ENCODE data around the gene CFAP20DC. TPM values are rescaled to one million over a fixed set of nuclear protein-coding genes. Genes with fewer than 3 reads are reported as not detected.

Gene CFAP20DC
- total RNA-seq, 1 experiment from 2014 or later, result 0.11 TPM

DNA sequence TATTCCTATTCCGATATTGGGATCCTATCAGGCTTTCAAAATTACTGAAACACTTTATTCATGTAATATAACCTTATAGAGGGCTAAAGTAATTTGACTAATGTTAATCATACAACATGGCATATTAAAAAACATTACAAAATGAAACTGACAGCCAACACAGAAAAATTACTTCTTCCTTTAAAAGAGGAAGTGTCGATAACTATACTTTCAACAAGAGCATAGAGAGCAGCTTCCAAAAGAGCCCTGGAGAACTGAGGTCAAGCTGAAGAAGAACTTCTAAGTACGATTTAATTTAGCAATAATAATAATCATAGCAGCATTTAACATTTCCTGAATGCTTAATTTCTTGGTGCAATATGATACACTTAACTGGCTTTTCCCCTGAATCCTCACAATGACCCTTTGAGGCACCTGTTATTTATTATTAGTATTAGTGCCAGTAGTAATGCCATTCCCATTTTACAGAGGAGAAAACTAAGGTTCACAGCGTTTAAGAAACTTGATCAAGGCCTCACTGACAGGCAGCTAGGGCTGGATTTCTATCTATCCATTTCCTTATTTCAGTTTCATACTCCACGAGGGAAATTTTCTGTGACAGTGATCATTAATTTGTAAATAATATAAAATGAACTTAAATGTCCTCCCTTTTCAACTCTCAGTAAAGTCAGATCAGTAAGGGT is 181.6 kb downstream of the CFAP20DC start:
- Histone ChIP-seq H3K4me2 (ENCODE audit: low read depth, low read length, poor library complexity, severe bottlenecking) (no peak overlapping the region), H3K9me2 (replicated peaks; ENCODE audit: insufficient read depth, low read length) (no peaks in the 10 kb centered on the region), H3K9me3 (ENCODE audit: low read length) (no peaks in the 10 kb centered on the region), H3K79me2 (ENCODE audit: low read length) (no peaks in the 10 kb centered on the region), H3K4me1 (ENCODE audit: low read length) (no peaks in the 10 kb centered on the region), H3K36me3 (ENCODE audit: insufficient read depth, low read length) (no peaks in the 10 kb centered on the region), H3K27ac (ENCODE audit: low read length) (no peak overlapping the region), H4K20me1 (ENCODE audit: insufficient read depth, low read depth, low read length) (no peaks in the 10 kb centered on the region), H3K9ac (ENCODE audit: low read length) (no peak overlapping the region), H3K27me3 (ENCODE audit: low read length) (no peaks in the 10 kb centered on the region), H3K4me3 (ENCODE audit: low read length) (no peak overlapping the region), H2AFZ (ENCODE audit: low read length) (no peak overlapping the region)
- peak; percentile 42 for DNase-seq

DNA sequence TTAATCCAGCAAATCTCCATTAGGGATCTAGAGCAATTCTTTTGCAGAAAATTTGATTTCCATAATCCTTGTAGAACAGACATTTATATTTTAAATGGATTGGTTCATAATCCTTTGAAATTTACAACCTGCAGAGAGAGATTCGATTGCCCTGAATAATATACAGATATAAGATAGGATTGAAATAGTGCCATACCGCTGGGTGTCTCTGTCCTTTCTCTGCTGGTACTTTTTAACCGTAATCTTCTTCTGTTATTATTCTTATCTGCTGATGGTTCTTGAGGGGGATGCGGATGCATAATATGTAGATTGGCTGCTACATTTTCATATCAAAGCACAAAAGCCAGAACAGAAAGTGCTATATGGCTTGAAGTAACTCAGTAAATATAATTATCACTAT is 182.2 kb downstream of the CFAP20DC start:
- Histone ChIP-seq H3K4me2 (ENCODE audit: low read depth, low read length, poor library complexity, severe bottlenecking) (no peak overlapping the region), H3K36me3 (ENCODE audit: insufficient read depth, low read length) (no peaks in the 10 kb centered on the region), H3K27ac (ENCODE audit: low read length) (no peak overlapping the region), H3K4me3 (ENCODE audit: low read length) (no peak overlapping the region), H4K20me1 (ENCODE audit: insufficient read depth, low read depth, low read length) (no peaks in the 10 kb centered on the region), H3K79me2 (ENCODE audit: low read length) (no peaks in the 10 kb centered on the region), H2AFZ (ENCODE audit: low read length) (no peak overlapping the region), H3K9me3 (ENCODE audit: low read length) (no peaks in the 10 kb centered on the region), H3K27me3 (ENCODE audit: low read length) (no peaks in the 10 kb centered on the region), H3K4me1 (ENCODE audit: low read length) (no peaks in the 10 kb centered on the region), H3K9me2 (replicated peaks; ENCODE audit: insufficient read depth, low read length) (no peaks in the 10 kb centered on the region), H3K9ac (ENCODE audit: low read length) (no peak overlapping the region)
- no peak for DNase-seq

DNA sequence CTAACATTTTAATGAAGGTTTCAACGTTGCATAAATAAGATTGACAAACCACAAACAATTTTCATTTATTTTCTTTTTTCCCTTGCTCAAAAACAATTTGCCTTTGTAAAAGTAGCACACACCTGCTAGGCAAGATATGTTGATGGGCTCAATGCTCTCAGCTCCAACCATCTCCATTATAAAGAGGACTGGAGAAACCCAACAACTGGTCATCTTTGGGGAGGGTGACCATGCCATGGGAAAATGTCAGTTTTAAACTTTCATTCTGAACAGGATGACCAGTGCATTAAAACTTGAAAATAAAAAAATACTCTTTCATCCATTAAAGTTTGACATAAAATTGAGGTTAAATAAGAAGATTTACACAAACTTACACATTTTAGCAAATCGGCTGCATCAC is 183.7 kb downstream of the CFAP20DC start:
- H4K20me1 ChIP-seq (ENCODE audit: insufficient read depth, low read depth, low read length), result no peaks in the 10 kb centered on the region
- no peaks in the 10 kb centered on the region for H3K79me2 ChIP-seq (ENCODE audit: low read length)
- no peak overlapping the region for H3K27ac ChIP-seq (ENCODE audit: low read length)
- H3K4me2 ChIP-seq (ENCODE audit: low read depth, low read length, poor library complexity, severe bottlenecking), result no peak overlapping the region
- no peak overlapping the region for H2AFZ ChIP-seq (ENCODE audit: low read length)
- no peaks in the 10 kb centered on the region for H3K9me3 ChIP-seq (ENCODE audit: low read length)
- no peaks in the 10 kb centered on the region for H3K27me3 ChIP-seq (ENCODE audit: low read length)
- no peak for DNase-seq
- H3K9ac ChIP-seq (ENCODE audit: low read length), result no peak overlapping the region
- H3K9me2 ChIP-seq (replicated peaks; ENCODE audit: insufficient read depth, low read length), result no peaks in the 10 kb centered on the region
- H3K4me3 ChIP-seq (ENCODE audit: low read length), result no peak overlapping the region
- no peaks in the 10 kb centered on the region for H3K4me1 ChIP-seq (ENCODE audit: low read length)
- H3K36me3 ChIP-seq (ENCODE audit: insufficient read depth, low read length), result no peaks in the 10 kb centered on the region

DNA sequence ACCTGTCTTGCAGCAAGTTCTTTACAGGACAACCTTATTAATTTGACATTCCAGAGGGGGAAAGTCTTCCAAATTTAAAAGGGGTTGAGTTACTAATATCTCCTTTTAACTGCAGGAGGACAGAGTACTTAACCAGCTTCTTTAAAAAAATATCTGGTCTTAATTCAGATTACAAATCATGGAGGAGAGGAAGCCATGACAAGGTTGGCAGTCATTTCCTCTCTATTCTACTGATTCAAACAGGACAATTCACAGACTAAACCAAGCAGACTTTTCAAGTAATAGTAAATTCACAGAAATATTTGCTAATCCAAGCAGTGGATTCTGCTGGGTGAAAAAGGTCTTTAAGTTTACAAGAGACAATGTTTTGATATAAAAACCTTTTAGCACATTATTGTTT is 185.3 kb downstream of the CFAP20DC start:
- H3K9ac ChIP-seq (ENCODE audit: low read length), result no peak overlapping the region
- no peaks in the 10 kb centered on the region for H3K9me2 ChIP-seq (replicated peaks; ENCODE audit: insufficient read depth, low read length)
- H3K79me2 ChIP-seq (ENCODE audit: low read length), result no peaks in the 10 kb centered on the region
- H4K20me1 ChIP-seq (ENCODE audit: insufficient read depth, low read depth, low read length), result no peaks in the 10 kb centered on the region
- no peak for DNase-seq
- H3K4me1 ChIP-seq (ENCODE audit: low read length), result no peaks in the 10 kb centered on the region
- H3K27me3 ChIP-seq (ENCODE audit: low read length), result no peaks in the 10 kb centered on the region
- no peak overlapping the region for H2AFZ ChIP-seq (ENCODE audit: low read length)
- no peak overlapping the region for H3K4me3 ChIP-seq (ENCODE audit: low read length)
- H3K4me2 ChIP-seq (ENCODE audit: low read depth, low read length, poor library complexity, severe bottlenecking), result no peak overlapping the region
- no peaks in the 10 kb centered on the region for H3K9me3 ChIP-seq (ENCODE audit: low read length)
- H3K27ac ChIP-seq (ENCODE audit: low read length), result no peak overlapping the region
- H3K36me3 ChIP-seq (ENCODE audit: insufficient read depth, low read length), result no peaks in the 10 kb centered on the region

GRCh38 chr3:58863206-58863605 is 186.6 kb downstream of the CFAP20DC start:
- no peaks in the 10 kb centered on the region for H3K27me3 ChIP-seq (ENCODE audit: low read length)
- H3K9ac ChIP-seq (ENCODE audit: low read length), result no peak overlapping the region
- H3K9me2 ChIP-seq (replicated peaks; ENCODE audit: insufficient read depth, low read length), result no peaks in the 10 kb centered on the region
- H2AFZ ChIP-seq (ENCODE audit: low read length), result no peak overlapping the region
- DNase-seq, result no peak
- H3K36me3 ChIP-seq (ENCODE audit: insufficient read depth, low read length), result no peaks in the 10 kb centered on the region
- H3K4me3 ChIP-seq (ENCODE audit: low read length), result no peak overlapping the region
- no peaks in the 10 kb centered on the region for H4K20me1 ChIP-seq (ENCODE audit: insufficient read depth, low read depth, low read length)
- H3K27ac ChIP-seq (ENCODE audit: low read length), result no peak overlapping the region
- peaks cover 2% of the 10 kb centered on the region; the same call in 1 of the 2 replicates for H3K4me1 ChIP-seq (ENCODE audit: low read length)
- H3K4me2 ChIP-seq (ENCODE audit: low read depth, low read length, poor library complexity, severe bottlenecking), result no peak overlapping the region
- H3K9me3 ChIP-seq (ENCODE audit: low read length), result no peaks in the 10 kb centered on the region
- no peaks in the 10 kb centered on the region for H3K79me2 ChIP-seq (ENCODE audit: low read length)

- Histone ChIP-seq H3K79me2 (ENCODE audit: low read length) (no peaks in the 10 kb centered on the region), H3K9me2 (replicated peaks; ENCODE audit: insufficient read depth, low read length) (no peaks in the 10 kb centered on the region)
Measured at GRCh38 chr3:58861551-58861950, 188.3 kb downstream of the CFAP20DC start.

DNA sequence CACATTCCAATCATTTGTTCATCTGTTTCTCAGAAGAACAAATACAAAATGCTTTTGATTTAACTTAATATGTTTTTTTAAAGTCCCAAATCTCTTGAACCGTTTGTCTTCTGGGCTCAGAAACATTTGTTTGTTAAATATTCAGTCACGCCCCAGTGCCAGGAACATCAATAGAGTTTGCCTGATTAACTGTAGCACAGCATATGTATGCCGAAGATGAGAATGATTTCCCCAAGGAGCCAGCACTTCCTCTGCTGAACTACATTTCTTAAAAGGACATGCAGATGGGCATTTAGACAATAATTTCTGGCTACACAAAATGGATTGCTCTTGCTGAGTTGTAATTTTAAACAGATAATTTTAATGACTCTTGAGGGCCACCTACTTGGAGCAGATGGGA is 191.7 kb downstream of the CFAP20DC start:
- Histone ChIP-seq H3K27me3 (ENCODE audit: low read length) (no peaks in the 10 kb centered on the region), H3K4me2 (ENCODE audit: low read depth, low read length, poor library complexity, severe bottlenecking) (no peak overlapping the region), H3K9ac (ENCODE audit: low read length) (no peak overlapping the region), H2AFZ (ENCODE audit: low read length) (no peak overlapping the region), H4K20me1 (ENCODE audit: insufficient read depth, low read depth, low read length) (no peaks in the 10 kb centered on the region), H3K9me3 (ENCODE audit: low read length) (no peaks in the 10 kb centered on the region), H3K36me3 (ENCODE audit: insufficient read depth, low read length) (no peaks in the 10 kb centered on the region), H3K27ac (ENCODE audit: low read length) (no peak overlapping the region), H3K9me2 (replicated peaks; ENCODE audit: insufficient read depth, low read length) (no peaks in the 10 kb centered on the region), H3K4me3 (ENCODE audit: low read length) (no peak overlapping the region), H3K79me2 (ENCODE audit: low read length) (no peaks in the 10 kb centered on the region), H3K4me1 (ENCODE audit: low read length) (peaks cover 5% of the 10 kb centered on the region; the same call in 1 of the 2 replicates)
- DNase-seq, result no peak

More at GRCh38 chr3:58861551-58861950, 188.3 kb downstream of the CFAP20DC start:
- Histone ChIP-seq H3K4me2 (ENCODE audit: low read depth, low read length, poor library complexity, severe bottlenecking) (no peak overlapping the region), H3K36me3 (ENCODE audit: insufficient read depth, low read length) (no peaks in the 10 kb centered on the region), H3K27ac (ENCODE audit: low read length) (no peak overlapping the region), H3K4me3 (ENCODE audit: low read length) (no peak overlapping the region), H2AFZ (ENCODE audit: low read length) (no peak overlapping the region), H3K4me1 (ENCODE audit: low read length) (peaks cover 5% of the 10 kb centered on the region; the same call in 1 of the 2 replicates), H3K9ac (ENCODE audit: low read length) (no peak overlapping the region), H3K9me3 (ENCODE audit: low read length) (no peaks in the 10 kb centered on the region), H4K20me1 (ENCODE audit: insufficient read depth, low read depth, low read length) (no peaks in the 10 kb centered on the region), H3K27me3 (ENCODE audit: low read length) (no peaks in the 10 kb centered on the region)
- DNase-seq, result no peak

GRCh38 chr3:58857402-58857801 is 192.4 kb downstream of the CFAP20DC start:
- Histone ChIP-seq H3K4me3 (ENCODE audit: low read length) (no peak overlapping the region), H3K27ac (ENCODE audit: low read length) (no peak overlapping the region), H4K20me1 (ENCODE audit: insufficient read depth, low read depth, low read length) (no peaks in the 10 kb centered on the region), H2AFZ (ENCODE audit: low read length) (no peak overlapping the region), H3K4me1 (ENCODE audit: low read length) (peaks cover 5% of the 10 kb centered on the region; the same call in 1 of the 2 replicates), H3K9ac (ENCODE audit: low read length) (no peak overlapping the region), H3K4me2 (ENCODE audit: low read depth, low read length, poor library complexity, severe bottlenecking) (no peak overlapping the region), H3K27me3 (ENCODE audit: low read length) (no peaks in the 10 kb centered on the region), H3K9me3 (ENCODE audit: low read length) (no peaks in the 10 kb centered on the region), H3K9me2 (replicated peaks; ENCODE audit: insufficient read depth, low read length) (no peaks in the 10 kb centered on the region), H3K36me3 (ENCODE audit: insufficient read depth, low read length) (no peaks in the 10 kb centered on the region), H3K79me2 (ENCODE audit: low read length) (no peaks in the 10 kb centered on the region)
- DNase-seq, result no peak
